Ammon's horn (tissue), 1 donor: ENCODE measurements around the gene ZNF189.

ENCODE experiments used
- DNase-seq: peaks from one replicate; pipeline ENCODE4 v3.0.0-alpha.2; 2016; ENCODE audit warnings: low spot score

Gene ZNF189

GRCh38 chr9:101419863-101420262, 21.2 kb downstream of the ZNF189 start:
- no peak for DNase-seq

GRCh38 chr9:101421653-101422065, 23.0 kb downstream of the ZNF189 start:
- DNase-seq: no peak

- DNase-seq: no peak
Observed at GRCh38 chr9:101427358-101427757, 28.7 kb downstream of the ZNF189 start.

GRCh38 chr9:101427957-101428655, 29.5 kb downstream of the ZNF189 start:
- DNase-seq: no peak

GRCh38 chr9:101428909-101429308, 30.3 kb downstream of the ZNF189 start:
- no peak for DNase-seq

GRCh38 chr9:101429736-101430135, 31.1 kb downstream of the ZNF189 start:
- DNase-seq: no peak

- DNase-seq: no peak
Observed at GRCh38 chr9:101432171-101432570, 33.5 kb downstream of the ZNF189 start.

GRCh38 chr9:101432740-101433139, 34.1 kb downstream of the ZNF189 start:
- no peak for DNase-seq

- DNase-seq: no peak
Observed at GRCh38 chr9:101433229-101433628, 34.6 kb downstream of the ZNF189 start.

- DNase-seq: no peak
Observed at GRCh38 chr9:101434998-101435397, 36.3 kb downstream of the ZNF189 start.

GRCh38 chr9:101435601-101436079, 37.0 kb downstream of the ZNF189 start, which contains the start of gene ALDOB:
ALDOB (minus strand) TSS chr9:101435774; CDS start chr9:101430887, 4,887 bp downstream.
- no peak for DNase-seq

- peak; percentile 18 for DNase-seq
Observed at GRCh38 chr9:101437806-101438232, 39.2 kb downstream of the ZNF189 start.

GRCh38 chr9:101438523-101438922, 39.9 kb downstream of the ZNF189 start:
- no peak for DNase-seq

GRCh38 chr9:101440714-101441230, 42.1 kb downstream of the ZNF189 start:
- DNase-seq: no peak

GRCh38 chr9:101442318-101442717, 43.7 kb downstream of the ZNF189 start:
- DNase-seq: no peak

GRCh38 chr9:101442736-101443135, 44.1 kb downstream of the ZNF189 start:
- DNase-seq: no peak

- peak; percentile 53 for DNase-seq
Observed at GRCh38 chr9:101443364-101443771, 44.7 kb downstream of the ZNF189 start.

- DNase-seq: no peak
Observed at GRCh38 chr9:101445353-101446029, 46.8 kb downstream of the ZNF189 start.

- DNase-seq: no peak
Observed at GRCh38 chr9:101446732-101447131, 48.1 kb downstream of the ZNF189 start.

- no peak for DNase-seq
Observed at GRCh38 chr9:101448680-101449070, 50.0 kb downstream of the ZNF189 start.

- DNase-seq: peak; percentile 66
Observed at GRCh38 chr9:101449071-101449721, 50.5 kb downstream of the ZNF189 start.

GRCh38 chr9:101450931-101451330, 52.3 kb downstream of the ZNF189 start:
- no peak for DNase-seq

GRCh38 chr9:101451498-101451897, 52.8 kb downstream of the ZNF189 start:
- no peak for DNase-seq
